ENCODE data around the gene R3HDM1.
"Not testable (repeated sequence)": the region's sequence is repeated elsewhere in the genome, so short reads cannot be mapped to it uniquely, and the experiment has no call there.

Gene R3HDM1

GRCh38 chr2:135637456-135638087, 106.3 kb downstream of the R3HDM1 start:
- in situ Hi-C loops (cut with HindIII; ENCODE audit: low pct_unique_long_range_greater_than_20kb, low sequenced_read_pairs): no loop called here
- no peak for TF ChIP-seq JUND (IDR thresholded peaks at IDR 0.05; ENCODE audit: low read depth)
- DNase-seq (ENCODE audit: low read depth in 1 of 2, low spot score in 1 of 2): no peak

- no peak for TF ChIP-seq JUND (IDR thresholded peaks at IDR 0.05; ENCODE audit: low read depth)
- no peak for DNase-seq (ENCODE audit: low read depth in 1 of 2, low spot score in 1 of 2)
- in situ Hi-C loops (cut with HindIII; ENCODE audit: low pct_unique_long_range_greater_than_20kb, low sequenced_read_pairs): no loop called here
Measured at GRCh38 chr2:135638825-135639224, 107.5 kb downstream of the R3HDM1 start.

- no peak for TF ChIP-seq JUND (IDR thresholded peaks at IDR 0.05; ENCODE audit: low read depth)
- DNase-seq (ENCODE audit: low read depth in 1 of 2, low spot score in 1 of 2): no peak
- in situ Hi-C loops (cut with HindIII; ENCODE audit: low pct_unique_long_range_greater_than_20kb, low sequenced_read_pairs): no loop called here
Measured at GRCh38 chr2:135641156-135642068, 110.1 kb downstream of the R3HDM1 start.

- no peak for DNase-seq (ENCODE audit: low read depth in 1 of 2, low spot score in 1 of 2)
- in situ Hi-C loops (cut with HindIII; ENCODE audit: low pct_unique_long_range_greater_than_20kb, low sequenced_read_pairs): no loop called here
Measured at GRCh38 chr2:135647836-135648579, 116.7 kb downstream of the R3HDM1 start.

GRCh38 chr2:135650721-135651120, 119.4 kb downstream of the R3HDM1 start:
- DNase-seq (ENCODE audit: low read depth in 1 of 2, low spot score in 1 of 2): no peak
- TF ChIP-seq JUND (IDR thresholded peaks at IDR 0.05; ENCODE audit: low read depth): no peak
- in situ Hi-C loops (cut with HindIII; ENCODE audit: low pct_unique_long_range_greater_than_20kb, low sequenced_read_pairs): no loop called here

More at GRCh38 chr2:135647836-135648579, 116.7 kb downstream of the R3HDM1 start:
- no peak for TF ChIP-seq JUND (IDR thresholded peaks at IDR 0.05; ENCODE audit: low read depth)

- in situ Hi-C loops (cut with HindIII; ENCODE audit: low pct_unique_long_range_greater_than_20kb, low sequenced_read_pairs): no loop called here
- no peak for DNase-seq (ENCODE audit: low read depth in 1 of 2, low spot score in 1 of 2)
- no peak for TF ChIP-seq JUND (IDR thresholded peaks at IDR 0.05; ENCODE audit: low read depth)
Measured at GRCh38 chr2:135651717-135652116, 120.4 kb downstream of the R3HDM1 start.

GRCh38 chr2:135654239-135654638, 123.0 kb downstream of the R3HDM1 start:
- DNase-seq (ENCODE audit: low read depth in 1 of 2, low spot score in 1 of 2); in situ Hi-C loops (cut with HindIII; ENCODE audit: low pct_unique_long_range_greater_than_20kb, low sequenced_read_pairs): not testable (repeated sequence)

- TF ChIP-seq JUND (IDR thresholded peaks at IDR 0.05; ENCODE audit: low read depth): no peak
- in situ Hi-C loops (cut with HindIII; ENCODE audit: low pct_unique_long_range_greater_than_20kb, low sequenced_read_pairs): no loop called here
- no peak for DNase-seq (ENCODE audit: low read depth in 1 of 2, low spot score in 1 of 2)
Measured at GRCh38 chr2:135657806-135658582, 126.7 kb downstream of the R3HDM1 start.

GRCh38 chr2:135662088-135662487, 130.8 kb downstream of the R3HDM1 start:
- TF ChIP-seq JUND (IDR thresholded peaks at IDR 0.05; ENCODE audit: low read depth): no peak
- DNase-seq (ENCODE audit: low read depth in 1 of 2, low spot score in 1 of 2): no peak
- in situ Hi-C loops (cut with HindIII; ENCODE audit: low pct_unique_long_range_greater_than_20kb, low sequenced_read_pairs): no loop called here

GRCh38 chr2:135663148-135663700, 131.9 kb downstream of the R3HDM1 start:
- DNase-seq (ENCODE audit: low read depth in 1 of 2, low spot score in 1 of 2): no peak
- in situ Hi-C loops (cut with HindIII; ENCODE audit: low pct_unique_long_range_greater_than_20kb, low sequenced_read_pairs): no loop called here
- TF ChIP-seq JUND (IDR thresholded peaks at IDR 0.05; ENCODE audit: low read depth): no peak

- TF ChIP-seq JUND (IDR thresholded peaks at IDR 0.05; ENCODE audit: low read depth): no peak
- in situ Hi-C loops (cut with HindIII; ENCODE audit: low pct_unique_long_range_greater_than_20kb, low sequenced_read_pairs): no loop called here
- DNase-seq (ENCODE audit: low read depth in 1 of 2, low spot score in 1 of 2): peak in 1 of 2 experiments; percentile 0
Measured at GRCh38 chr2:135664623-135665068, 133.4 kb downstream of the R3HDM1 start.

GRCh38 chr2:135667045-135667444, 135.8 kb downstream of the R3HDM1 start:
- no peak for TF ChIP-seq JUND (IDR thresholded peaks at IDR 0.05; ENCODE audit: low read depth)
- in situ Hi-C loops (cut with HindIII; ENCODE audit: low pct_unique_long_range_greater_than_20kb, low sequenced_read_pairs): no loop called here
- no peak for DNase-seq (ENCODE audit: low read depth in 1 of 2, low spot score in 1 of 2)
